Progenitor cell of endocrine pancreas (in vitro differentiated cells): ENCODE measurements around the gene COQ4. TPM values are rescaled to one million over a fixed set of nuclear protein-coding genes. Genes with fewer than 3 reads are reported as not detected.
"Not testable (repeated sequence)": the region's sequence is repeated elsewhere in the genome, so short reads cannot be mapped to it uniquely, and the experiment has no call there.

Source experiments
- DNase-seq: peaks from one replicate; pipeline ENCODE4 v3.0.0; 2021; ENCODE audit warnings: low spot score; ENCODE audit not compliant: unreplicated experiment
- H3K27ac Mint-ChIP-seq: 2 replicates; pipeline ENCODE4 v1.8.0; 2021; ENCODE audit warnings: mild to moderate bottlenecking, moderate library complexity, mixed read lengths
- H3K27me3 Mint-ChIP-seq: 2 replicates; pipeline ENCODE4 v1.8.0; 2021; ENCODE audit warnings: mixed read lengths
- H3K36me3 Mint-ChIP-seq: 2 replicates; pipeline ENCODE4 v1.8.0; 2022; ENCODE audit warnings: mixed read lengths; ENCODE audit not compliant: insufficient read depth
- H3K4me1 Mint-ChIP-seq: 2 replicates; pipeline ENCODE4 v1.8.0; 2021; ENCODE audit warnings: low read depth, mixed read lengths
- H3K4me3 Mint-ChIP-seq: 2 replicates; pipeline ENCODE4 v1.8.0; 2021; ENCODE audit warnings: low read depth, mild to moderate bottlenecking, moderate library complexity, mixed read lengths
- H3K9me3 Mint-ChIP-seq: 2 replicates; pipeline ENCODE4 v1.8.0; 2021; ENCODE audit warnings: low read depth, mixed read lengths
- CTCF ChIP-seq: fragments of 200-600 bp; sonication (generic); IDR thresholded peaks from one replicate; pipeline ENCODE4 v1.5.0; 2021; ENCODE audit warnings: antibody characterized with exemption, mild to moderate bottlenecking; ENCODE audit not compliant: unreplicated experiment
- total RNA-seq: library from RNA; stranded (reverse); gene quantifications from 2 replicates; pipeline ENCODE4 v1.2.1, GENCODE V29; 2021

Gene COQ4
- total RNA-seq, 1 donor from 2014 or later: 64.5 TPM

- peak overlapping the region; percentile 96 for H3K27ac Mint-ChIP-seq
- peak overlapping the region; percentile 94 for H3K4me3 Mint-ChIP-seq
- H3K27me3 Mint-ChIP-seq: no peaks in the 10 kb centered on the region
- DNase-seq: no peak
- no peaks in the 10 kb centered on the region for H3K9me3 Mint-ChIP-seq
- peaks cover 15% of the 10 kb centered on the region for H3K4me1 Mint-ChIP-seq
- H3K36me3 Mint-ChIP-seq: peaks cover 5% of the 10 kb centered on the region
- no peak for TF ChIP-seq CTCF
Observed at GRCh38 chr9:128276574-128277270, 45.9 kb upstream of the COQ4 start.

- not testable (repeated sequence) for DNase-seq, H3K27me3 Mint-ChIP-seq, H3K9me3 Mint-ChIP-seq, H3K4me3 Mint-ChIP-seq, H3K36me3 Mint-ChIP-seq
- peaks cover 15% of the 10 kb centered on the region for H3K4me1 Mint-ChIP-seq
- H3K27ac Mint-ChIP-seq: peak overlapping the region; percentile 60
Observed at GRCh38 chr9:128279088-128280073, 43.3 kb upstream of the COQ4 start.

- H3K27me3 Mint-ChIP-seq: no peaks in the 10 kb centered on the region
- H3K27ac Mint-ChIP-seq: peak overlapping the region; percentile 82
- peaks cover 3% of the 10 kb centered on the region for H3K36me3 Mint-ChIP-seq
- no peaks in the 10 kb centered on the region for H3K9me3 Mint-ChIP-seq
- no peak for DNase-seq
- H3K4me3 Mint-ChIP-seq: no peak overlapping the region
- H3K4me1 Mint-ChIP-seq: peaks cover 11% of the 10 kb centered on the region
- no peak for TF ChIP-seq CTCF
Observed at GRCh38 chr9:128280084-128280622, 42.5 kb upstream of the COQ4 start.

GRCh38 chr9:128282500-128282899, 40.1 kb upstream of the COQ4 start:
- Mint-ChIP-seq H3K27me3 (no peaks in the 10 kb centered on the region), H3K4me1 (peaks cover 3% of the 10 kb centered on the region), H3K27ac (no peak overlapping the region), H3K9me3 (no peaks in the 10 kb centered on the region), H3K4me3 (no peak overlapping the region), H3K36me3 (peaks cover 3% of the 10 kb centered on the region)
- TF ChIP-seq CTCF: no peak
- no peak for DNase-seq

- no peak for DNase-seq
- Mint-ChIP-seq H3K4me1 (no peaks in the 10 kb centered on the region), H3K27ac (no peak overlapping the region), H3K27me3 (no peaks in the 10 kb centered on the region), H3K9me3 (no peaks in the 10 kb centered on the region), H3K4me3 (no peak overlapping the region), H3K36me3 (peaks cover under 1% of the 10 kb centered on the region)
- TF ChIP-seq CTCF: no peak
Observed at GRCh38 chr9:128285033-128285784, 37.4 kb upstream of the COQ4 start.
